Sigmoid colon (tissue), 4 donors: ENCODE data around the gene PRR7.

Experiments
- EP300 ChIP-seq, 4 donors: sonication (generic); formaldehyde crosslinking; IDR thresholded peaks; one replicate each; pipeline ENCODE4 v1.6.1; 2017; ENCODE audit warnings: antibody characterized with exemption in 4 of 4
- POLR2A ChIP-seq, 2 donors: fragments of 450-650 bp; IDR thresholded peaks; one replicate each; pipeline ENCODE4 v1.6.1; 2016; ENCODE audit warnings: antibody characterized with exemption in 2 of 2, mild to moderate bottlenecking in 2 of 2, moderate library complexity in 2 of 2
- TF ChIP-seq, protein P1 (sequence below), 4 experiments: fragments of 450-650 bp in 3 of 4; fragments of 200-600 bp in 1 of 4; IDR thresholded peaks; one replicate each; pipeline ENCODE4 v1.5.1; 2016 to 2019; ENCODE audit warnings: antibody characterized with exemption in 4 of 4, mild to moderate bottlenecking in 3 of 4, moderate library complexity in 2 of 4

DNA sequence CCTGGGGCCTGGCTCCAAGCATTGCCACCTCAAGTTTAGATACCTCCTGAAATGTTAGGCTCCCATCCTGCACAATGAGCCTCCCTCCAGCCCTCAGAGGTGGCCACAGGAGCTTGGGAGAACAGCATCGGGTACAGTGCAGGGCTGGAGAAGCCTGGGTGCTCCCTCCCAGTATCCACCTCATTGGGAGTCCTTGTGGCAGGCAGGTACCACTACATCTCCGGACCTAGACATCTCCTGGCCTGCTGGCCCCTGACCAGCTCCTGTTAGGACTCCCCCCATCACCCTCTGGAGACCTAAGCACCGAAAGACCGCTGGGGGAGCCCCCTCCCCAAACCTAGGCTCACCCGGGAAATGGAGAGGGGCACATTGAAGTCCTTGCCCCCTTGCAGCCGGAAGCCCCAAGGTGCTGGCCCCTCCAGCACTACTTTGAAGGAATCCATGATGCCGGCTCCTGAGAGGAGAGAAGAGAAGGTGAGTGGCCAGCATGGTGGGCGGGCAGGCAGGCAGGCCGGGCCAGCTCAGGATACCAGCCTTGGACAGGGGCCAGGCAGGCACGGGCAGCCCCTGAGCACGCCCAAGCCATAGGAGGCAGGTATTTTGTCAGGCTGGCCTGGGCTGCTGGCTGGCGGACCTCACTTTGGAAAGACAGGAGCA lies 49.6 kb downstream of the PRR7 start:
- TF ChIP-seq, protein P1, sequence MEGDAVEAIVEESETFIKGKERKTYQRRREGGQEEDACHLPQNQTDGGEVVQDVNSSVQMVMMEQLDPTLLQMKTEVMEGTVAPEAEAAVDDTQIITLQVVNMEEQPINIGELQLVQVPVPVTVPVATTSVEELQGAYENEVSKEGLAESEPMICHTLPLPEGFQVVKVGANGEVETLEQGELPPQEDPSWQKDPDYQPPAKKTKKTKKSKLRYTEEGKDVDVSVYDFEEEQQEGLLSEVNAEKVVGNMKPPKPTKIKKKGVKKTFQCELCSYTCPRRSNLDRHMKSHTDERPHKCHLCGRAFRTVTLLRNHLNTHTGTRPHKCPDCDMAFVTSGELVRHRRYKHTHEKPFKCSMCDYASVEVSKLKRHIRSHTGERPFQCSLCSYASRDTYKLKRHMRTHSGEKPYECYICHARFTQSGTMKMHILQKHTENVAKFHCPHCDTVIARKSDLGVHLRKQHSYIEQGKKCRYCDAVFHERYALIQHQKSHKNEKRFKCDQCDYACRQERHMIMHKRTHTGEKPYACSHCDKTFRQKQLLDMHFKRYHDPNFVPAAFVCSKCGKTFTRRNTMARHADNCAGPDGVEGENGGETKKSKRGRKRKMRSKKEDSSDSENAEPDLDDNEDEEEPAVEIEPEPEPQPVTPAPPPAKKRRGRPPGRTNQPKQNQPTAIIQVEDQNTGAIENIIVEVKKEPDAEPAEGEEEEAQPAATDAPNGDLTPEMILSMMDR (IDR thresholded peaks at IDR 0.05), result peak in 3 of 4 experiments; percentile 22 to 48 (median 37)
- TF ChIP-seq POLR2A (IDR thresholded peaks at IDR 0.05), result no peak
- no peak for TF ChIP-seq EP300 (IDR thresholded peaks at IDR 0.05)
